ENCODE results near the gene ADCY10. TPM values are rescaled to one million over a fixed set of nuclear protein-coding genes. Genes with fewer than 3 reads are reported as not detected.

The ADCY10 gene
- total and polyA plus RNA-seq, 2 of the 4 experiments (the other 2 are of a cell fraction): under 0.01 to 0.03 TPM

DNA sequence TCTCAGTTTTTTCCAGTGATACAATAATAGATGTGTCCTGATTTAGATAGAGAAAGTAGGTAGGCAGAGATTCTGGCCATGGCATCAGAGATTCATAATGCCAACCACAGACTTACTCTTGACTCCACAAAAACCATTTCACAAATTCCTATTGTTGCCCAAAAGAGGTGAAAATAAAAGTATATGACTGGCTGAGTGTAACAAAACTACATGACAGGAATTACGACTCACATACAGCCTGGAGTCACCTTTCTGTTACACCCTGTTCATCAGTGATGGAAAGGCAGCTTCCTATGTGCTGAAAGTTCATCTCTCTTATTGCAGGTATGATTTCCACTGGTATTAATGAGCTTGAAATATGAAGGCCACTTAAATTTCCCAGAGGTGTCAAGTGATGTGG lies 119.9 kb downstream of the ADCY10 start:
- Histone ChIP-seq H2BK15ac (ENCODE audit: low read depth, low read length) (peak overlapping the region; percentile 58; the same call in 1 of the 3 replicates), H2AK9ac (replicated peaks; ENCODE audit: low read depth, low read length, poor library complexity) (peak overlapping the region; percentile 1), H4K8ac (ENCODE audit: low read depth in 2 of 2, low read length in 2 of 2) (peak overlapping the region in 1 of 2 experiments; percentile 23; a peak in 1 of 4 replicates), H2AK5ac (ENCODE audit: low read depth, low read length) (peak overlapping the region; percentile 56; the same call in 1 of the 2 replicates), H3K4me1 (ENCODE audit: control insufficient read depth, insufficient read depth, low read length) (peaks cover 22% of the 10 kb centered on the region), H3K18ac (ENCODE audit: low read depth, low read length) (peak overlapping the region; percentile 28; the same call in 1 of the 2 replicates), H3K9me1 (ENCODE audit: insufficient read depth, low read length) (peaks cover 21% of the 10 kb centered on the region), H3K79me1 (ENCODE audit: low read depth in 1 of 2, low read length in 2 of 2) (peaks cover 0 to 45% of the 10 kb centered on the region in 2 experiments; a peak in 2 of 4 replicates), H3K56ac (ENCODE audit: extremely low read depth, insufficient read depth, low read length) (peak overlapping the region; percentile 21; the same call in 1 of the 2 replicates), H4K91ac (ENCODE audit: insufficient read depth, low read depth, low read length) (no peak overlapping the region; the same call in 1 of the 2 replicates), H4K5ac (ENCODE audit: low read depth, low read length) (no peak overlapping the region), H3K9ac (ENCODE audit: low read depth, low read length) (no peak overlapping the region), H2BK120ac (ENCODE audit: low read depth, low read length) (0 out of 2 replicates have a peak overlapping the region, but pooled peaks have one; percentile 33), H3K9me3 (ENCODE audit: control insufficient read depth, insufficient read depth, low read length) (no peaks in the 10 kb centered on the region), H2BK20ac (ENCODE audit: low read depth, low read length) (0 out of 2 replicates have a peak overlapping the region, but pooled peaks have one; percentile 40), H2BK5ac (ENCODE audit: low read depth, low read length, poor library complexity, severe bottlenecking) (peak overlapping the region; percentile 22), H3K4me2 (ENCODE audit: low read depth, low read length) (no peak overlapping the region), H3K36me3 (ENCODE audit: control insufficient read depth, insufficient read depth, low read length) (peaks cover 17% of the 10 kb centered on the region), H4K20me1 (ENCODE audit: insufficient read depth, low read length) (peaks cover 10% of the 10 kb centered on the region), H3K4ac (ENCODE audit: low read depth, low read length) (peak overlapping the region; percentile 11; the same call in 1 of the 2 replicates), H2AFZ (replicated peaks; ENCODE audit: low read length, poor library complexity) (no peak overlapping the region), H3K14ac (replicated peaks; ENCODE audit: low read depth, low read length) (0 out of 2 replicates have a peak overlapping the region, but pooled peaks have one; percentile 11), H3K27me3 (ENCODE audit: control insufficient read depth, insufficient read depth, low read length) (no peaks in the 10 kb centered on the region), H3K23ac (ENCODE audit: low read depth, low read length) (peak overlapping the region; percentile 29; the same call in 1 of the 2 replicates), H3K27ac (ENCODE audit: insufficient read depth, low read length) (no peak overlapping the region), H3K4me3 (ENCODE audit: insufficient read depth, low read depth, low read length) (no peak overlapping the region)
- no peak for TF ChIP-seq FOS (IDR thresholded peaks at IDR 0.05; ENCODE audit: low read depth, low read length)
- no peak for TF ChIP-seq CHD1 (IDR thresholded peaks at IDR 0.05; ENCODE audit: low read depth, low read length)
- TF ChIP-seq, protein P1, sequence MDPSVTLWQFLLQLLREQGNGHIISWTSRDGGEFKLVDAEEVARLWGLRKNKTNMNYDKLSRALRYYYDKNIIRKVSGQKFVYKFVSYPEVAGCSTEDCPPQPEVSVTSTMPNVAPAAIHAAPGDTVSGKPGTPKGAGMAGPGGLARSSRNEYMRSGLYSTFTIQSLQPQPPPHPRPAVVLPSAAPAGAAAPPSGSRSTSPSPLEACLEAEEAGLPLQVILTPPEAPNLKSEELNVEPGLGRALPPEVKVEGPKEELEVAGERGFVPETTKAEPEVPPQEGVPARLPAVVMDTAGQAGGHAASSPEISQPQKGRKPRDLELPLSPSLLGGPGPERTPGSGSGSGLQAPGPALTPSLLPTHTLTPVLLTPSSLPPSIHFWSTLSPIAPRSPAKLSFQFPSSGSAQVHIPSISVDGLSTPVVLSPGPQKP (IDR thresholded peaks at IDR 0.05; ENCODE audit: borderline replicate concordance, low read depth, low read length): no peak
- TF ChIP-seq BHLHE40 (IDR thresholded peaks at IDR 0.05; ENCODE audit: low read depth, low read length): no peak
- no peak for TF ChIP-seq RFX5 (IDR thresholded peaks at IDR 0.05; ENCODE audit: low read depth, low read length)
- TF ChIP-seq MXI1 (IDR thresholded peaks at IDR 0.05; ENCODE audit: borderline replicate concordance, low read depth, low read length): no peak
- TF ChIP-seq NFE2L2 (IDR thresholded peaks at IDR 0.05; ENCODE audit: low read depth, low read length): no peak
- TF ChIP-seq MAFK (IDR thresholded peaks at IDR 0.05; ENCODE audit: low read depth, low read length): no peak
- no TSS peak for BruUV-seq (replicated peaks)
- ATAC-seq (ENCODE audit: low read depth): no peak
- dilution Hi-C loops (cut with HindIII; ENCODE audit: low sequenced_read_pairs, unreplicated experiment) (no loop called here), intact Hi-C loops (cut with micrococcal nuclease) (loop anchor here (5.0 kb wide), 1 partner anchor 288 kb away; no protein-coding TSS in a partner anchor), in situ Hi-C loops (cut with MboI; ENCODE audit: low sequenced_read_pairs) (no loop called here)
- no CpG with 5 or more reads among the region's 1 CpG for WGBS, 2 experiments (ENCODE audit: extremely low coverage in 2 of 2, insufficient read length in 1 of 2)
- ChIA-PET CTCF (no interaction called here), POLR2A (ENCODE audit: unreplicated experiment) (no interaction called here)
- DNase-seq: no peak

All from IMR-90 (cell line).